Trophoblast cell (in vitro differentiated cells and primary cell): ENCODE data around the gene TMEM11.

Experiments
- DNase-seq, 2 donors: peaks; one replicate each; pipeline ENCODE4 v3.0.0-alpha.2; 2016
- H2AFZ ChIP-seq: 2 replicates; pipeline ENCODE4 v1.6.1; 2013; ENCODE audit warnings: low read length, moderate library complexity, mild to moderate bottlenecking; ENCODE audit not compliant: insufficient read depth, poor library complexity
- H2AK5ac ChIP-seq: 2 replicates; pipeline ENCODE4 v1.6.1; 2013; ENCODE audit warnings: mild to moderate bottlenecking, low read length
- H2BK120ac ChIP-seq: 2 replicates; pipeline ENCODE4 v1.6.1; 2013; ENCODE audit warnings: low read length, mild to moderate bottlenecking, moderate library complexity; ENCODE audit not compliant: insufficient read depth, poor library complexity
- H2BK12ac ChIP-seq: 2 replicates; pipeline ENCODE4 v1.6.1; 2013; ENCODE audit warnings: mild to moderate bottlenecking, low read length, moderate library complexity
- H2BK5ac ChIP-seq: 2 replicates; pipeline ENCODE4 v1.6.1; 2013; ENCODE audit warnings: low read length, low read depth, moderate library complexity, mild to moderate bottlenecking; ENCODE audit not compliant: poor library complexity
- H3K14ac ChIP-seq: 2 replicates; pipeline ENCODE4 v1.6.1; 2013; ENCODE audit warnings: mild to moderate bottlenecking, low read length
- H3K18ac ChIP-seq: 2 replicates; pipeline ENCODE4 v1.6.1; 2013; ENCODE audit warnings: mild to moderate bottlenecking, low read length
- H3K23ac ChIP-seq: 2 replicates; pipeline ENCODE4 v1.6.1; 2013; ENCODE audit warnings: low read length
- H3K27ac ChIP-seq: 2 replicates; pipeline ENCODE4 v1.5.1; 2013; ENCODE audit warnings: low read depth, mild to moderate bottlenecking, inconsistent platforms, low read length, moderate library complexity
- H3K27me3 ChIP-seq: 2 replicates; pipeline ENCODE4 v1.6.1; 2013; ENCODE audit warnings: inconsistent platforms, mild to moderate bottlenecking, low read length, moderate library complexity; ENCODE audit not compliant: insufficient read depth
- H3K36me3 ChIP-seq, 2 experiments: 1 replicate in 1 of 2; 2 replicates in 1 of 2; pipeline ENCODE4 v1.6.1; 2013; ENCODE audit warnings: low read length in 2 of 2, mild to moderate bottlenecking in 2 of 2, moderate library complexity in 1 of 2; ENCODE audit not compliant: insufficient read depth in 2 of 2, control insufficient read depth in 1 of 2
- H3K4ac ChIP-seq: 2 replicates; pipeline ENCODE4 v1.6.1; 2013; ENCODE audit warnings: low read depth, mild to moderate bottlenecking, low read length, moderate library complexity
- H3K4me1 ChIP-seq, 2 experiments: 1 replicate in 1 of 2; 2 replicates in 1 of 2; pipeline ENCODE4 v1.6.1; 2013; ENCODE audit warnings: low read length in 2 of 2, mild to moderate bottlenecking in 2 of 2, moderate library complexity in 1 of 2; ENCODE audit not compliant: insufficient read depth in 2 of 2, control insufficient read depth in 1 of 2
- H3K4me2 ChIP-seq: 2 replicates; pipeline ENCODE4 v1.6.1; 2013; ENCODE audit warnings: inconsistent platforms, mild to moderate bottlenecking, low read length, moderate library complexity
- H3K4me3 ChIP-seq: 2 replicates; pipeline ENCODE4 v1.5.1; 2013; ENCODE audit warnings: mild to moderate bottlenecking, low read depth, low read length, inconsistent platforms
- H3K79me1 ChIP-seq: one replicate; pipeline ENCODE4 v1.6.1; 2013; ENCODE audit warnings: low read length
- H3K79me2 ChIP-seq: 2 replicates; pipeline ENCODE4 v1.6.1; 2013; ENCODE audit warnings: low read length, mild to moderate bottlenecking; ENCODE audit not compliant: control insufficient read depth, insufficient read depth, poor library complexity
- H3K9ac ChIP-seq: 2 replicates; pipeline ENCODE4 v1.6.1; 2013; ENCODE audit warnings: mild to moderate bottlenecking, low read length
- H3K9me3 ChIP-seq: 2 replicates; pipeline ENCODE4 v1.6.1; 2013; ENCODE audit warnings: low read depth, mild to moderate bottlenecking, control low read depth, inconsistent platforms, low read length; ENCODE audit not compliant: insufficient read depth
- H4K12ac ChIP-seq: 2 replicates; pipeline ENCODE4 v1.6.1; 2013; ENCODE audit warnings: low read depth, mild to moderate bottlenecking, low read length, moderate library complexity
- H4K8ac ChIP-seq: 2 replicates; pipeline ENCODE4 v1.6.1; 2013; ENCODE audit warnings: low read depth, mild to moderate bottlenecking, low read length, moderate library complexity
- H4K91ac ChIP-seq: one replicate; pipeline ENCODE4 v1.6.1; 2013; ENCODE audit warnings: low read depth, mild to moderate bottlenecking, low read length, moderate library complexity
- WGBS: extraction: QIAGEN DNeasy Blood & Tissue Kit; methylation state at CpG from one replicate; pipeline ENCODE4 v1.1.7; 2013; ENCODE audit warnings: missing lambda C conversion rate; ENCODE audit not compliant: insufficient read length, insufficient coverage; ENCODE audit errors: extremely low coverage; 5-methylcytosine and 5-hydroxymethylcytosine counted together

The TMEM11 gene

DNA sequence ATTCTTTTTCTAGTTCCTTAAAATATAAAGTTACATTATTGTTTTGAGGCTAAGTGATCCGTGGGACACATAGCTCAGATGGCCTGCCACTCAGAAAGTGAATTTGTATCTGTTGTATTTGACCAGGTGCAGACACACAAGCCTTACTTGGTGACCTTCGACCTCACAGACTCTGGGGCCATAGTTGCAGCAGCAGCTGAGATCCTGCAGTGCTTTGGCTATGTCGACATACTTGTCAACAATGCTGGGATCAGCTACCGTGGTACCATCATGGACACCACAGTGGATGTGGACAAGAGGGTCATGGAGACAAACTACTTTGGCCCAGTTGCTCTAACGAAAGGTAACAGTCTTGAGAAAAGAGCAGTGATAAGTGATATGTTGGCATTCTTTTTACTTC lies 30.5 kb downstream of the TMEM11 start:
- H2BK120ac ChIP-seq, result no peak overlapping the region
- no peak overlapping the region for H3K9ac ChIP-seq
- no peaks in the 10 kb centered on the region for H3K27me3 ChIP-seq
- H3K4me2 ChIP-seq, result no peak overlapping the region
- no peak overlapping the region for H4K91ac ChIP-seq
- H3K14ac ChIP-seq, result no peak overlapping the region
- H4K12ac ChIP-seq, result no peak overlapping the region
- no peak overlapping the region for H3K27ac ChIP-seq
- H4K8ac ChIP-seq, result no peak overlapping the region
- WGBS, result no CpG with 5 or more reads among the region's 5 CpGs
- no peak overlapping the region for H2BK12ac ChIP-seq
- no peak for DNase-seq
- peaks cover 0 to 7% of the 10 kb centered on the region in 2 experiments for H3K4me1 ChIP-seq
- H3K9me3 ChIP-seq, result no peaks in the 10 kb centered on the region
- no peak overlapping the region for H3K18ac ChIP-seq
- peaks cover 8% of the 10 kb centered on the region in 2 experiments for H3K36me3 ChIP-seq
- no peak overlapping the region for H2AK5ac ChIP-seq
- no peak overlapping the region for H2BK5ac ChIP-seq
- no peaks in the 10 kb centered on the region for H3K79me2 ChIP-seq
- H3K4me3 ChIP-seq, result peak overlapping the region; percentile 60
- no peak overlapping the region for H2AFZ ChIP-seq
- H3K4ac ChIP-seq, result no peak overlapping the region
- no peak overlapping the region for H3K23ac ChIP-seq
- H3K79me1 ChIP-seq, result no peaks in the 10 kb centered on the region

- no peak overlapping the region for H4K91ac ChIP-seq
- no CpG with 5 or more reads among the region's 13 CpGs for WGBS
- H2BK120ac ChIP-seq, result no peak overlapping the region
- no peaks in the 10 kb centered on the region for H3K27me3 ChIP-seq
- no peaks in the 10 kb centered on the region for H3K79me1 ChIP-seq
- H4K8ac ChIP-seq, result no peak overlapping the region
- H2BK12ac ChIP-seq, result no peak overlapping the region
- H3K4me1 ChIP-seq, result no peaks in the 10 kb centered on the region
- peaks cover 2% of the 10 kb centered on the region for H3K9me3 ChIP-seq
- no peak overlapping the region for H3K9ac ChIP-seq
- peaks cover 0 to 1% of the 10 kb centered on the region in 2 experiments for H3K36me3 ChIP-seq
- H3K18ac ChIP-seq, result no peak overlapping the region
- H4K12ac ChIP-seq, result no peak overlapping the region
- H3K14ac ChIP-seq, result no peak overlapping the region
- no peak overlapping the region for H2AK5ac ChIP-seq
- no peak overlapping the region for H2AFZ ChIP-seq
- H3K4me3 ChIP-seq, result no peak overlapping the region
- no peak overlapping the region for H3K4me2 ChIP-seq
- no peak overlapping the region for H2BK5ac ChIP-seq
- H3K23ac ChIP-seq, result no peak overlapping the region
- no peak for DNase-seq
- H3K79me2 ChIP-seq, result no peaks in the 10 kb centered on the region
- H3K27ac ChIP-seq, result no peak overlapping the region
- no peak overlapping the region for H3K4ac ChIP-seq
Observed at GRCh38 chr17:21177854-21178600, 35.9 kb downstream of the TMEM11 start.

- Histone ChIP-seq H3K36me3 (peaks cover 0 to 7% of the 10 kb centered on the region in 2 experiments), H3K27ac (no peak overlapping the region), H3K4me2 (no peak overlapping the region), H3K4me1 (no peaks in the 10 kb centered on the region), H3K14ac (no peak overlapping the region), H3K9ac (no peak overlapping the region), H2AK5ac (no peak overlapping the region), H2BK12ac (no peak overlapping the region), H3K18ac (no peak overlapping the region), H4K8ac (no peak overlapping the region), H2BK120ac (no peak overlapping the region), H3K9me3 (peaks cover 2% of the 10 kb centered on the region), H3K23ac (no peak overlapping the region), H3K4ac (no peak overlapping the region), H2AFZ (no peak overlapping the region), H3K4me3 (no peak overlapping the region), H3K27me3 (no peaks in the 10 kb centered on the region), H3K79me1 (no peaks in the 10 kb centered on the region), H3K79me2 (no peaks in the 10 kb centered on the region), H2BK5ac (no peak overlapping the region), H4K12ac (no peak overlapping the region), H4K91ac (no peak overlapping the region)
- no CpG with 5 or more reads among the region's 8 CpGs for WGBS
- no peak for DNase-seq
Observed at GRCh38 chr17:21177401-21177800, 36.6 kb downstream of the TMEM11 start.

GRCh38 chr17:21176773-21177395 lies 37.1 kb downstream of the TMEM11 start:
- Histone ChIP-seq H3K9me3 (peaks cover 2% of the 10 kb centered on the region), H3K9ac (no peak overlapping the region), H3K79me1 (no peaks in the 10 kb centered on the region), H3K36me3 (peaks cover 2 to 9% of the 10 kb centered on the region in 2 experiments), H3K14ac (no peak overlapping the region), H3K27ac (no peak overlapping the region), H2AK5ac (no peak overlapping the region), H3K27me3 (no peaks in the 10 kb centered on the region), H2BK120ac (no peak overlapping the region), H3K18ac (no peak overlapping the region), H2AFZ (no peak overlapping the region), H2BK5ac (no peak overlapping the region), H4K8ac (no peak overlapping the region), H3K79me2 (no peaks in the 10 kb centered on the region), H3K23ac (no peak overlapping the region), H3K4me3 (no peak overlapping the region), H4K12ac (no peak overlapping the region), H3K4ac (no peak overlapping the region), H3K4me2 (no peak overlapping the region), H3K4me1 (no peaks in the 10 kb centered on the region), H4K91ac (no peak overlapping the region), H2BK12ac (no peak overlapping the region)
- WGBS, result no CpG with 5 or more reads among the region's 12 CpGs
- no peak for DNase-seq
